DMS153 treated with DMSO at 0.1 percent for 48 hours (cell line): ENCODE data around the gene PITHD1.
"Not testable (repeated sequence)": the region's sequence is repeated elsewhere in the genome, so short reads cannot be mapped to it uniquely, and the experiment has no call there.

Experiments
- DNase-seq: peaks from one replicate; lab custom pipeline; 2025; ENCODE audit not compliant: unreplicated experiment; lab: John Stamatoyannopoulos, UW

PITHD1 gene

DNA sequence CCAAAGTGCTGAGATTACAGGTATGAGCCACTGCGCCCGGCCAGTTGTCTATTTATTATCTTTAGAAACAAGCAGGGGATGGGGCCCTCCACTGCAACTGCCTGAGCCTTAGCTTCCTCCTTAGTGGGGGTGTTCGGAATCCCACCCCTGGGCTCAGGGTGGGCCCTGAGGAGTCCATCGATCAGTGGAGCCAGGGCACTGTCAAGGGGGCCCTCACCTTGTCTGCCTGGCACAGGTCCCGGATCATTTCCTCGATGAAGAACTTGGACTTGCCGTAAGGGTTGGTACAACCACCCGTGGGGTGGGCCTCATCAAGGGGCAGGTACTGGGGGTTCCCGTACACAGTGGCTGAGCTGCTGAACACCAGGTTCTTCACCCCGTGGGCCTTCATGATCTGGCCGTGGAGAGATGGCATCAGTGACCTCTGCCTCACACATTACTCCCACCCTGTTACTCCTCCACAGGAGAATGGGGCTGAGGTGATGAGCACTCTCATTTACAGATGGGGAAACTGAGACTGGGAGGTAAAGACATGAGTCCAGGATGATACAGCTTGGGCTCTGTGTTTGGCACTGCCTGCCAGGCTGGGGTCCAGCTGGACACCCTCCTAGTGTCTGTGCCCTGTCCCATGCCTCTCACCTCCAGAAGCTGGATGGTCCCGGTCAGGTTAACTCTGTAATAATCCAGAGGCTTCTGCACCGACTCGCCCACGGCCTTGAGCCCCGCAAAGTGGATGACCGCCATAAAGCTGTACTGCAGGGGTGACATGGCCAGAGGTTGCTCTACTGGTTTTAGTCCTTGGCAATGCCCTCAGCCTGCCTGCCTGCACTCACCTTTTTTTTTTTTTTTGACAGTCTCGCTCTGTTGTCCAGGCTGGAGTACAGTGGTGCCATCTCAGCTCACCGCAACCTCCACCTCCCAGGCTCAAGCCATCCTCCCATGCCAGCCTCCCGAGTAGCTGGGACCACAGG, 19.5 kb downstream of the PITHD1 start:
- DNase-seq = no peak

DNA sequence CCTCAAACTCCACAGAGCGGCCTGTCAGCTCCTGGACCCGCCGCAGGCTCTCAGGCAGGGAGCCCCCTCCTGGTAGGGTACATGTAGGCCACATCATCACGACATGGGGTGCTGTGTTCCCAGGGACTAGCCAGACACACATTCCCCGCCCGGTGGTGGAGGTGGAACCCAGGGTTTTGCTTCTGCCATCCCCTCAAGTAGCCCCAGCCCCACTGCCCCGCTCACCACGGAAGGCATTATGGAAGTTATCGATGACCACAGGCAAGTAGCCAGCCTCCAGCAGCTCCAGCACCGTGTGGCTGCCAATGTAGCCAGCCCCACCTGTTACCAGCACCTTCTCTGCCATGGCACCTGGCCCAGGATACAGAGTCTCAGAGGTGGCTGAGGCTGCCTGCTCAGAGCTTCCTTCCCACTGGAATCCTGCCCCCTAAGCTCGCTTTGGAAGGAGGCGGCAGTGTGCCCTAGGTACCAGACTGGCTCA, 20.5 kb downstream of the PITHD1 start:
- no peak for DNase-seq

DNA sequence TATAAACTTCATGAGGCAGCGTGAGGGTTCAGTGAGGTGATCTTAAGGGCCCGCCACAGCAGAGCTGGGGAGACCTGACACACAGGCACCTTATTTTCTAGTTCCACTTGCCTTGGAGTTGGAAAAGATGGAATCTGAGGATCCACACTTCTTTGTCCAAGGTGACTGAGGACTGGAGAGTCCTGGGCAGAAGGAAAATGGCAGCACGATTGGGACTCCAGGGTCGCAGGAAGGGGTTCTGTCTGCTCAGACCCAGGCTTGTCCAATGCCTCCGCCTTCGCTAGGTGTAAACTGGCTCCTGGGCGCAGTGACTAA, 21.0 kb downstream of the PITHD1 start:
- no peak for DNase-seq

DNA sequence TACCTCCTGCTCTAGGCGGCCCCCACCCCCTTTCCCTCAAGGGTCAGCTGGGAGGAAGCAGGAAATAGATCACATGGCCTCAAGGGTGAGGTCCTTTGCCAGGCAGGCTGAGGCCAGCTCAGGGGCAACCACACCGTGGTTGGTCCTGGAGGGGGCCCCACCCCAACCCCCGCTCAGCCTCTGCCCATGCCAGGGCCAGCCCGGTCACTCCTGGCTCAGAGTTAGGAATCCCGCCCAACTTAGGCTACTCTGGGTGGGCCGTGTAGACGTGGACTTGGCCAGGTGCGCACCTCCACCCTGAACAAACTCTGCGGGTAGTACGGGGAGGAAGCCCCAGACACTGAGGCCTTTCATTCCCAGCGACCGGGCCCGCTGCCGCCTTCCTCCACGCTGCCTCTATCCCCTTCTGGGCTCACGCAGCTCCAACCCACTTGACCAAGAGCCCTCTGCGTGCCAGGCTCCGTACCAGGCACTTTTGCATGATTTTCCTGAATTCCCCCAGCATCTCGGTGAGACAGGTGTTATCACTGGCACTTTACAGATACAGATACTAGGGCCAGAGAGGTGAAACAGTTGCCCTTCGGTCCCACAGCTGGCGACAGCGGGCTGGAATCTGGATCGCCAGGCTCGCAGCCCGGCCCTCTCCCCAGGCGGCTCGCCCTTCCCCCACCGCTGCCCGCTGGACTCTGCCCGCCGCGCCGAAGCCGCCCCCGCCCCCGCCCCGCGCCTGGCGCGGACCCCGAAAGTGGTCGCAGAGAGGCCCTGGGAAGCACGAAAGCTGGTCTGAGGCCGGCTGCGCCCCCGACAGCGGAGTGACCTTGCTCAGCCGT, 21.6 kb downstream of the PITHD1 start:
- no peak for DNase-seq

DNA sequence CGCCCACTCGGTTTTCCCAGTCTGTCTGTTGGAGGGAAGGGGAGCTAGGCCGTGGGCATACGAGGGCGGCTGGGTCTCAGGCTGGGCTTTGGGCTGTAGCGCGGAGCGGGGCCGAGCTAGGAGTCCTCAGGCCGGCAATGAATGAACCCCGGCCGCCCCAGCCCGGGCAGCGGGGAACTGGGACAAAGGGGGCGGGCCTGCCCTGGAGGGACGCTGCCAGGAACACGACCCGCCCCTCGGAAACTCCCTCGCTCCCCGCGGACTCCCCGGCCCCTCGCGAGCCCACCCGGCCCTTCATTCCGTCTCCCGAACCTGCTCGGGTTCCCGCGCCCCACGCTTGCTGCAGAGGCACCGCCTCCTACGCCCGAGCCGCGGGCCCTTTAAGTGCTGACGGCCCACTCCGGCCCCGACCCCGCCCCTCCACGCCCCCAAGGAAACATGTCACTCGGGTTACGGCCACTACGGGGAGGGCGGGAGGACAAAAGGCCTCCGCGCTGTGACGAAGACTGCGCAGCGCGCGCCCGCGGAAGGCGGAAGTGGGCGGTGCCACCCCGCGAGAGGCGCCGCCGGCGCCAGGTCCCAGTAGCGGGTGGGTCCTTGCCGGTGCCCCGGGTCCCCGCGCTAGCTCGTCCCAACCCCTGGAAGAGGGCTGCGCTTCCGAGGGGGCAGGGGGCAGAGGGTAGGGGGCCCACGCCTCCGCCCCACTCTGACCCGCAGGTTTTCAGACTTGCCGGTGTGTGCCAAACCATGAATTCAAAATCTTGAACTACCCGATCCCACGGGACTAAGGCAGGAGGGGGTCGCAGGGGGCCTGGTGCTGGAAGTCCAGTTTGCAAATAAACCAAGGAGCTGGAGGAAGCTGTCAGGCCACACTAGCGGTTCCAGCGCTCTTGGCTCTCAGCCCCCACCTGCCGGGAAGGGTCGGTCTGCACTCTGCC, 22.5 kb downstream of the PITHD1 start, which contains the start of gene GALE:
Gene GALE (minus strand): TSS at position 355 of the 938 bp plus-strand sequence. CDS start 1,747 bp downstream, outside the sequence.
- DNase-seq = peak; percentile 78

DNA sequence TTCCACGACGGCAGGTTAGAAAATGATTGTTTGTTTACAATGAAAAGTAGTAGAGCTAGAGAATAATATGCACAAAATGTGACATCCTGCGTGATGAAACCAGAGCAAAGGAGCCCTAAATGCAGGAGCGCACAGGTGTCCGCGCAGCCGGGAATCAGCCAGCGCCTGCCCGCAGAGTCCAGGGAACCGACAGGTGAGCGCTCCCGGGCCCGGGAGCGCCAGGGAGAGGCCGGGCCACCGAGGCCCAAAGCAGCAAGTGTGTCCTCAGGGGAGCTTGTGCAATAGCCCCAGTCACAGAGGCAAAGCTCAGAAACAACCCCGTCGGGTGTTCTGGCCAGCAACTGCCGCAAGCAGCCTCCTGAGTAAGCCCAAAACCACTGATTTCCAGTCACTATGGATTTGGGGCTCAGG, 23.1 kb downstream of the PITHD1 start:
- no peak for DNase-seq

DNA sequence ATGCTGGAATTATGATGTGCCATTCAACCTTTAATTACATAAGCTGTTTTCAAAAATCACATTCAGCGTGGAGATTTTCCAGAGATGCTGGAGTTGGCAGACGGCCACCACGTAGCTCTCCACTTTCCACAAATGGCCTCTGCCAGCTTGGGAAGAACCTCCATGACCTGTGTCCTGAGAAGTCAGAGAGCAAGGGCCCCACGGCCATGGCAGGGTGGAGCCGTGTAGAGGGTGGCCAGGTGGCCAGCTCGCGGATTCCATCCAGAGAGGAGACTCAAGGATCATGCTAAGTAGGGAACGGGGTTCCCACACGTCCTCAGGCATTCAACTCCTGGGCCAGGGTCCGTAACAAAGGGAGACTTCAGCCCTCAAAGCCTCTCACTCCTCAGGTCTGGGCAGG, 23.7 kb downstream of the PITHD1 start:
- DNase-seq = no peak

DNA sequence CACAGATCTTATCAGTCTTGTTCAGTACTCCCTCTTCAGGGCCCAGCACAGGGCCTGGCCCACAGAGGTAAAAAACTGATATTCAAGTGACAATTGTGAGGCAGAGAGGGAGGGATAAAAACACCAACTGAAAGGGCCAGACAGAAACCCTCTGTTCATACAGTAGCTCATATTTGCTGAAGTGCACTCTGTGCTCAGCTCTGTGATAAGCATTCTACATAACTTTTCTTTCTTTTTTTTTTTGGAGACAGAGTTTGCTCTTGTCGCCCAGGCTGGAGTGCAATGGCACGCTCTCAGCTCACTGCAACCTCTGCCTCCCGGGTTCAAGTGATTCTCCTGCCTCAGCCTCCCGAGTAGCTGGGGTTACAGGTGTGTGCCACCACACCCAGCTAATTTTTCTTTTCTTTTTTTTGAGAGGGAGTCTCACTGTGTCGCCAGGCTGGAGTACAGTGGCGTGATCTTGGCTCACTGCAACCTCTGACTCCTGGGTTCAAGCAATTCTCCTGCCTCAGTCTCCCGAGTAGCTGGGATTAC, 24.7 kb downstream of the PITHD1 start:
- not testable (repeated sequence) for DNase-seq

DNA sequence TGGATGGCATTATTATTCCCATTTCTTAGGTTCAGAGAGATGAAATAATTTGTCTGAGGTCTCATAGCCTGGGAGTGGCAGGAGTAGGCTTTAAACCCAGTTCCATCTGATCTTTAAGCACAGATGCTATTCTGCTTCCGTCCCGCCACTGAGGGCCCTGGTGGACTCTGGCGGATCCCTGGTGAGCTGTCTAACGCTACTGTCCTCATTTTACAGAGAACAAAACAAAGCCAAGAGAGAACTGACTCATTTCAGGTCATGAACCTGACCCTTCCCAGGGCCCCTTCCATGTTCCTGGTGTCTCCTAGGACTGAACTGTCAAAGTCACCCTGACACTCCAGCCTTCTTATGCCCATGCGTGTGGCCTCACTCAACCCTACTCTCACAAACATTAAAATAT, 25.5 kb downstream of the PITHD1 start:
- no peak for DNase-seq

DNA sequence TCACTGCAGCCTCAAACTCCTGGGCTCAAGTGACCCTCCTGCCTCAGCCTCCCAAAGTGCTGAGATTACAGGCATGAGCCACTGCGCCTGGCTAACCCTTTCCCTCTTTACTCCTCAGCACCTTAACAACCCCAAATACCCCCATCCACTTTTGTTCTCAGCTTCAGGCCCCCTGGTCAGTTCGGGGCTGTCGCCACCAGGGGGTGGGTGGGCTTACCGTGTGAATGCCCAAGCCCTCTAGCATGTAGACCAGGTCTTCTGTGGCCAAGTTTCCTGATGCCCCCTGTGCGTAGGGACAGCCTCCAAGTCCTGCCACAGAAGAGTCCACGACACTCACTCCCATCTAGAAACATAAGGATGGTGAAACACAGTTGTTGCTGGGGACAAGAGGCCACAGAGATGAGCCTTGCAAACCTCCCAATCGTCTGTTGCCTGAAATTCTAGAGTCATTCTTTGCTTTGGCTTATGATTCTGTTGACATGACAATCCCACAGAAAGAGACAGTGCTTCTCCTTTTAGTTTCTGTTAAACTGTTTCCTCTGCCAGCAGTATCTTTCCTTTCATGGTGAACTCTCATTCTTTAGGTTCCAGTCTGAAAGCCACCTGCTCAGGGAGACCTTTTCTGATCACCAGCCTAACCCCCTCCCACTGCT, 26.1 kb downstream of the PITHD1 start:
- DNase-seq = no peak

DNA sequence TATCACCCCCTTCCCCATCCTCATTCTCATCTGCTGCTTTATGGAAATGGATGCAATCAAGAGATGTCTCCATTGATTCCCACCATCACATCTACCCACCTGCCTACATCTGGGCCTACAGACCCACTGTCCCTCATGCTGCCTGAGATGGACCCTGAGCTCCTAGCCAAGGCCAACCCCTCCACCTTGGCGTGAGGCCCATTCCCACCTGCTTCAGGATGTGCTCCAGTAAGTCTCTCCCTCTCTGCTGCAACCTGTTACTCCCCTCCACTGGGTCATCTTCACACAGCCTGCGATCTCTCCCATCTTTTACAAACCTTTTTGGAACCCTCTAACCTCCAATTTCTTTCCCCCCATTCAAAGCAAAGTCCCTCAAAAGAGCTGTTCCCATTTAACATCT, 26.8 kb downstream of the PITHD1 start:
- DNase-seq = no peak

DNA sequence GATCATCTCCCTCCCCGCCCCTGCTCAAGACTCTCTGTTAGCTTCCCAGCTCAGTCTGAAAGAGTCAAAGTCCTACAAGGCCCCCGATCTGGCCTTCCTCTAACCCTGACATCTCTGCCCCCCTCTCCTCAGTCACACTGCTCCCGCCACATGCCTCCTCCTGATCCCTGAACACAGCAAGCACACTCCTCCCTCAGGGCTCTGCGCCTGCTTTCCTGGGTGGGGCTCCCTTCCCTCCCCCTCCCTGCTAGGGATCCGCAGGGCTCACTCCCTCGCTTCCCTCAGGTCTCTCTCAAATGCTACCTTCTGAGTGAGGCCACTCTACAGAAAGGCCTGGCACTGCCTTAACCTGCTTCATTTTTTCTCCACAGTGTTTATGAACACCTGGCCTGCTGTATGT, 28.1 kb downstream of the PITHD1 start:
- no peak for DNase-seq

DNA sequence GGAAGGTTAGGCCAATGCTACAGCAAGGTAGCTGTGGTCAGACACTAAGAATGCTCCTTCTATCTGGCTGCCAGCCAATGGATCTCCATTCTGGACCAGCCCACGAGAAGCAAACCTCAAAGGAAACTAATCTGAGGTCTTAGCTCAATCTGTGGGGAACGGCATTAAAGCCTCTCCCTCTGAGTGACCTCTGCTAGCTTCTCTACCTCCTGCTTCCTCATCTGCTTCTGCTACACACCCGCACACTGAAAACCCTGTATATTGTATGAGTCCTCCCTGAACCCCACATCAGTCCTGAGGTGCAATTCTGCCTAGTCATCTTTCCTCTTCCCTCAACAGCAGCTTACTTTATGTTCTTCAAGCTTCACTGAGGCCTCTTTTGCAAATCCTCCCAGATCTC, 29.2 kb downstream of the PITHD1 start:
- no peak for DNase-seq

DNA sequence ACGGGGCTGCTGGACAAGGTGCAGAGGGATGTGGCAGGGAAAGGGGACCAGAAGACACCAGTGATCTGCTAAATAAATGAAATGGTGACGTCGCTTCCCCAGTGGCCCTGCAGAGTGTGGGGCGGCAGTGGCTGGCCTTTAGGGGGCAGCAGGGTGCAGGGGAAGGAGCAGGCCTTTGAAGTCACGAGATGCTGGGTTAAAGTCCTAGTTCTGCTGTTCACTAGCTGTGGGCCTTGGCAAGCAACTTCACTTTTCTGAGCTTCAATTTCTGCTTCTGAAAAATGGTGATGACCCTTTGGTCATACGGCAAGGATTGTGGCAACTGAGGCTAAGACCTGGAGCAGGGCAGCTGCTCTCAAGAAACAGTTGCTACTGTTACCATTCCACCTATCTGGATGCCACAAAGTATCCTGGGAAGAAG, 31.5 kb downstream of the PITHD1 start:
- DNase-seq = peak; percentile 67

DNA sequence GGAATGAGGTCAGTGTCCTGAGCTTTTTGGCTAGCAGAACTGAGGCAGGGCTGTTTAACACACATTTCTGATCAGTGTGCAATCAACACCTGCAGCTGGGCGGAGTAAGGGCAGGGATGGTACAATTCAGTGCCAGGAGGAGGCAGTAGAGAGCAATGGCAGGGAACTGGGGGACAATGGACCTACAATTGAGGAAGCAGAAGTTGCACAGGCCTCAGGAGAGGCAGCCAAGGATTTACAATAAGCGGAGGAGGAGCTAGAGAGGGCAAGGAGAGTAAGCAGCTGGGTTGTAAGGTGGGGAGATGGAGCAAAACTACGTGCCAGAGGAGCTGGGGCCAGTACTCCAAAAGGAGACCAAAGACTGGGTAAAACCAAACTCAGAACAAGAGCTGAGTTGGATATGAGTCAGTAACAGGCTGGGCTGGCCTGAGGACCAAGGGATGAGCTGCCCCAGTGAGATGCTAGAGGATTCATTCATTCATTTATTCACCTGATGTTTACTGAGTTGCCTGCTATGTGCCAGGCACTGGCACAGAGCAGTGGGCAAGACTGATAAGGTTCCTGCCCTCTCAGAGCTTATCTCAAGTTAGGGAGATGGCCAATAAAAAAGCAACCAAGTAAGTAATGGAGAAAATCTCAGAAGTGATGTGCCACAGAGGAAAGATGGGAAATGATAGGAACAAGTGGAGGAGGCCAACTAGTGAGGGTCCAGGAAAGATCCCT, 32.8 kb downstream of the PITHD1 start:
- DNase-seq = no peak

DNA sequence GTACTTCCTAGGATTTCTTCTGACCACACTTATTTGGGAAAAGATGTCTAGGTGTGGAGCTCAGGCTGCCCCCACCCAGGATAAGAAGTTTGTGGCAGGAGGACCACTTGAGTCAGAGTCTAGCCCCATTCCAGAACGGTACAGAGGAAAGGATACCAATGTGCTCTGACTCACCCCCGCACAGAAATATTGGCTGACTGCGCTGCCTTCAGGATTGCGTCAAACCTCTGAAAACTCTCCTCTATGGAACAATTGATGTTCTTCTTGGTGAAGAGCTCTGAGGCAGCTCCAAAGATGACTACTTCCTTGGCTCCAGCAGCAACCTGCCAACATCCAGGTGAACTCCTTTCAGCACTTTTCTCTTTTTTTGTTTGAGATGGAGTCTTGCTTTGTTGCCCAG, 35.8 kb downstream of the PITHD1 start:
- DNase-seq = no peak

DNA sequence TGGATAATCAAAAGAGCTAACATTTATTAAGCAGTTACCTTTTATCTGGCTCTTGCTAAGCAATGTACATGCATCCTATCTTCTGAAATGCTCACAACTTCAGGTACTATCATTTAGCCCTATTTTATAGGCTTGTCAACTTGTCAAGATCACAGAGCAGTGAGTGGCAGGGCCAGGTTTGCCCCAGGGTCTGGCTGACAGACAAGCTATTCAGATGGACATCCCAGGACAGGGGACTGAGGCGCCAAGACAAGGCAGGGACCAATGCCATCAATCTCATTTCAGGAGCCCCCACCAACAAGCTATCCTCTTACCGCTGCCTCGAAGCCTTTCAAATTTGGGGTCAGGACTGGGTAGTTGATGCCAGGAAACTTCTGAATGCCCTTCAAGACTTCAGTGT, 38.1 kb downstream of the PITHD1 start:
- no peak for DNase-seq

DNA sequence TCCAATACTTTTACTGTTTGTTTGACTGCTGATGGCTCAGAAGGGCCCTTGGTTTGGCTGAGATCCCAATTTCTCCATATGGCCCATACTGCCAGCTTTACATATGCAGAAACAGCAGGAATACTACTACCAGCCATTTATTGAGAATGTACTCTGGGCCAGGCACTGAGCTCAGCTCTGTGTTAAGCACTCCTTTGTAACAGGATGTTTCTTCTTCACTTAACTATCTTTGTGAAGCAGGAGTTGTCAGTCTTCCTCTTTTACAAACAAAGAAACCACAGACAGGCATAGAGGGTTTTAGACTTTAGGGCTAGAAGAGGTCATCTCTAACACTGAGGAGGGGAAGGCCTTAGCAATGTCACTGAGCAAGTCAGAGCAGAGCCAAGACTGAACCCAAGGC, 38.7 kb downstream of the PITHD1 start:
- DNase-seq = no peak

DNA sequence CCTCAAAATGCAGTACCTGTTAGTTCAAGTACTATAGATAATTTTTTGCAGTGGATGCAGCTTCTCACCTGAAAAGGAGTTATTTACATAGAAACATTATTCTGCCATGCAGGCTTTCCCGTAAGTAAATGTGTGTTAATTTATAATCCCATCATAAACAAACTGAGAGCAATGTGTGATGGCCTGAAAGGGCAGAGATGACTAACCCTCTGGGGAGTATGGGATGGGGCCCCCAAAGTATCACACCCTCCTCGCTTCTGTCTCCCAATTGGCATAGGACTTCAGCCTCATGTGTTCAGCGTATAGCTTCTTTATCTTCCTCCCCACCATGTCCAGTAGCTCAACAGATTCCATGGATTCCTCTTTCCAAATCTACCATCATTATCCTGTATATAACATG, 39.4 kb downstream of the PITHD1 start:
- no peak for DNase-seq
